Ovary (tissue), 3 donors: ENCODE data around the gene STPG1.

Source experiments
- EP300 ChIP-seq: sonication (generic); formaldehyde crosslinking; IDR thresholded peaks from one replicate; pipeline ENCODE4 v1.6.1; 2017; ENCODE audit warnings: antibody characterized with exemption
- POLR2A ChIP-seq: fragments of 450-650 bp; IDR thresholded peaks from one replicate; pipeline ENCODE4 v1.6.1; 2017; ENCODE audit warnings: antibody characterized with exemption, mild to moderate bottlenecking, moderate library complexity
- TF ChIP-seq, protein P1 (sequence below), 3 donors: fragments of 450-650 bp in 2 of 3; fragments of 200-600 bp in 1 of 3; IDR thresholded peaks; one replicate each; pipeline versions ENCODE4 v1.5.1 to v1.8.0; 2016 to 2022; ENCODE audit warnings: antibody characterized with exemption in 3 of 3, mild to moderate bottlenecking in 1 of 3
- donor health status: DM: no; HTN: no; CAD: no.

DNA sequence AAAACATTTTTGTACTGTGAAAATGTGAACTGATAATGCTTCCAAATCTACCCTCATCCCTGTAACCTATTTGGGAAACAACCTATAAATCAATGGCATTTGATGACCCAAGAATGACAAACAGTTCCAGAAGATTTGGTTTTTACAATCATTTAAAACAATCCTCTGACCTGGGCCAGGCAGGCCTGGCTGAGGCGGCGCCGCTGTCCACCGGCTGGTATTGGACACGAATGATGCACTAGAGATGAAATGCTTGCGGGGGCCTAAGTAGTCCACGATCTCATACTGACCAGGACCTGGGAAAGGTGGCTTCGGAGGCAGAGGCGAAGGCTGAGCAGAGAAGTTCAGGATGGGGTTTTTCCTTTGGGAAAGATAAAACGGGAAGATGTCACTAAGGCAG lies 52.9 kb downstream of the STPG1 start:
- TF ChIP-seq, protein P1, sequence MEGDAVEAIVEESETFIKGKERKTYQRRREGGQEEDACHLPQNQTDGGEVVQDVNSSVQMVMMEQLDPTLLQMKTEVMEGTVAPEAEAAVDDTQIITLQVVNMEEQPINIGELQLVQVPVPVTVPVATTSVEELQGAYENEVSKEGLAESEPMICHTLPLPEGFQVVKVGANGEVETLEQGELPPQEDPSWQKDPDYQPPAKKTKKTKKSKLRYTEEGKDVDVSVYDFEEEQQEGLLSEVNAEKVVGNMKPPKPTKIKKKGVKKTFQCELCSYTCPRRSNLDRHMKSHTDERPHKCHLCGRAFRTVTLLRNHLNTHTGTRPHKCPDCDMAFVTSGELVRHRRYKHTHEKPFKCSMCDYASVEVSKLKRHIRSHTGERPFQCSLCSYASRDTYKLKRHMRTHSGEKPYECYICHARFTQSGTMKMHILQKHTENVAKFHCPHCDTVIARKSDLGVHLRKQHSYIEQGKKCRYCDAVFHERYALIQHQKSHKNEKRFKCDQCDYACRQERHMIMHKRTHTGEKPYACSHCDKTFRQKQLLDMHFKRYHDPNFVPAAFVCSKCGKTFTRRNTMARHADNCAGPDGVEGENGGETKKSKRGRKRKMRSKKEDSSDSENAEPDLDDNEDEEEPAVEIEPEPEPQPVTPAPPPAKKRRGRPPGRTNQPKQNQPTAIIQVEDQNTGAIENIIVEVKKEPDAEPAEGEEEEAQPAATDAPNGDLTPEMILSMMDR (IDR thresholded peaks at IDR 0.05), result no peak
- TF ChIP-seq EP300 (no peak), POLR2A (no peak)
